ENCODE results near the gene GID4. TPM values are rescaled to one million over a fixed set of nuclear protein-coding genes. Genes with fewer than 3 reads are reported as not detected.
"Not testable (repeated sequence)": the region's sequence is repeated elsewhere in the genome, so short reads cannot be mapped to it uniquely, and the experiment has no call there.

Gene GID4
- total RNA-seq, 1 donor from 2014 or later: 8.2 TPM

- no peaks in the 10 kb centered on the region for H3K36me3 Mint-ChIP-seq (ENCODE audit: unreplicated experiment)
- peaks cover 14% of the 10 kb centered on the region for H3K4me1 Mint-ChIP-seq (ENCODE audit: low read depth, unreplicated experiment)
- peaks cover 2% of the 10 kb centered on the region for H3K27me3 Mint-ChIP-seq (ENCODE audit: unreplicated experiment)
- H3K4me3 Mint-ChIP-seq (ENCODE audit: unreplicated experiment): no peak overlapping the region
- no peak overlapping the region for H3K27ac Mint-ChIP-seq (ENCODE audit: unreplicated experiment)
- peak; percentile 48 for DNase-seq
- no peak for TF ChIP-seq CTCF (IDR thresholded peaks at IDR 0.05; ENCODE audit: partially characterized antibody, unreplicated experiment)
- peaks cover 4% of the 10 kb centered on the region for H3K9me3 Mint-ChIP-seq (ENCODE audit: unreplicated experiment)
These were observed 44.7 kb upstream of the GID4 start for GRCh38 chr17:17994271-17995069.

GRCh38 chr17:17995887-17996286 is 43.3 kb upstream of the GID4 start:
- H3K4me3 Mint-ChIP-seq (ENCODE audit: unreplicated experiment); H3K27ac Mint-ChIP-seq (ENCODE audit: unreplicated experiment); H3K36me3 Mint-ChIP-seq (ENCODE audit: unreplicated experiment); H3K9me3 Mint-ChIP-seq (ENCODE audit: unreplicated experiment); H3K27me3 Mint-ChIP-seq (ENCODE audit: unreplicated experiment); DNase-seq: not testable (repeated sequence)
- peaks cover 19% of the 10 kb centered on the region for H3K4me1 Mint-ChIP-seq (ENCODE audit: low read depth, unreplicated experiment)

- Mint-ChIP-seq H3K9me3 (ENCODE audit: unreplicated experiment) (peaks cover 7% of the 10 kb centered on the region), H3K36me3 (ENCODE audit: unreplicated experiment) (no peaks in the 10 kb centered on the region), H3K27me3 (ENCODE audit: unreplicated experiment) (peaks cover 7% of the 10 kb centered on the region), H3K4me3 (ENCODE audit: unreplicated experiment) (no peak overlapping the region), H3K27ac (ENCODE audit: unreplicated experiment) (no peak overlapping the region), H3K4me1 (ENCODE audit: low read depth, unreplicated experiment) (peaks cover 21% of the 10 kb centered on the region)
- no peak for DNase-seq
- TF ChIP-seq CTCF (IDR thresholded peaks at IDR 0.05; ENCODE audit: partially characterized antibody, unreplicated experiment): no peak
These were observed 40.3 kb upstream of the GID4 start for GRCh38 chr17:17998934-17999333.

GRCh38 chr17:17999364-18000029 is 39.7 kb upstream of the GID4 start:
- Mint-ChIP-seq H3K36me3 (ENCODE audit: unreplicated experiment) (no peaks in the 10 kb centered on the region), H3K4me1 (ENCODE audit: low read depth, unreplicated experiment) (peaks cover 21% of the 10 kb centered on the region), H3K27me3 (ENCODE audit: unreplicated experiment) (peaks cover 7% of the 10 kb centered on the region), H3K9me3 (ENCODE audit: unreplicated experiment) (peaks cover 7% of the 10 kb centered on the region), H3K27ac (ENCODE audit: unreplicated experiment) (peak overlapping the region; percentile 59), H3K4me3 (ENCODE audit: unreplicated experiment) (no peak overlapping the region)
- no peak for TF ChIP-seq CTCF (IDR thresholded peaks at IDR 0.05; ENCODE audit: partially characterized antibody, unreplicated experiment)
- no peak for DNase-seq

- Mint-ChIP-seq H3K9me3 (ENCODE audit: unreplicated experiment) (peaks cover 5% of the 10 kb centered on the region), H3K4me3 (ENCODE audit: unreplicated experiment) (no peak overlapping the region), H3K27me3 (ENCODE audit: unreplicated experiment) (peaks cover 7% of the 10 kb centered on the region), H3K36me3 (ENCODE audit: unreplicated experiment) (no peaks in the 10 kb centered on the region), H3K4me1 (ENCODE audit: low read depth, unreplicated experiment) (peaks cover 19% of the 10 kb centered on the region), H3K27ac (ENCODE audit: unreplicated experiment) (no peak overlapping the region)
- TF ChIP-seq CTCF (IDR thresholded peaks at IDR 0.05; ENCODE audit: partially characterized antibody, unreplicated experiment): no peak
- DNase-seq: no peak
These were observed 39.2 kb upstream of the GID4 start for GRCh38 chr17:18000030-18000408.

All from glutamatergic neuron (in vitro differentiated cells).